ENCODE results near the gene CHN1.

DNA sequence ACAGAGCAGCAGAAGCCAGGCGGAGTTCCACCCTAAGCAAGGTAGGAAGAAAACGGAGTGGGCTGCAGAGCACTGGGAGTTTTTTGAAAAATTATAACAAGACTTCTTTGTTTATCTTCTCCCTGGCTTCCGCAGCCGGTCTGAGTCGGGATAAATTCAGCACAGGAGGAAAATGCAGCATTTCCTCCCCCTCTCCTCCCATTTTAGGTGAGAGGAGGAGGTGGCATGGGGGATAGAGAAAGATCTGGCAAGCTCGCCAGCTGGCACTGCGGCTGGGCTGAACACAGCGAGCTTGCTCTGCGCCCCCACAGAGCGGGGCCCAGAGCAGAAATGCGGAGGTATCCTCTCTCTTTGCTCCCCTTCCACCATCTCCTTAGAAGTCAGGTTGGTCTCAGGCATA, 223.2 kb downstream of the CHN1 start:
- TF ChIP-seq CTCF (IDR thresholded peaks at IDR 0.05) (no peak), POLR2A (IDR thresholded peaks at IDR 0.05) (no peak)

Measured in esophagus squamous epithelium (tissue), 4 donors.